ENCODE results near the gene LRP1. TPM values are rescaled to one million over a fixed set of nuclear protein-coding genes. Genes with fewer than 3 reads are reported as not detected.

LRP1 gene
- total RNA-seq, 1 experiment from 2014 or later: 58.6 TPM

GRCh38 chr12:57090924-57091637 lies 37.2 kb upstream of the LRP1 start:
- no peaks in the 10 kb centered on the region for H3K9me3 ChIP-seq (replicated peaks)
- DNase-seq: peak in 1 of 2 experiments; percentile 51
- no peak overlapping the region for H3K4me3 ChIP-seq
- H3K27ac ChIP-seq: no peak overlapping the region
- H3K36me3 ChIP-seq: peaks cover 18% of the 10 kb centered on the region
- no peaks in the 10 kb centered on the region for H3K27me3 ChIP-seq
- peaks cover 9% of the 10 kb centered on the region; the same call in 1 of the 2 replicates for H3K4me1 ChIP-seq

GRCh38 chr12:57091638-57092528 lies 36.4 kb upstream of the LRP1 start:
- no peaks in the 10 kb centered on the region for H3K27me3 ChIP-seq
- no peak overlapping the region for H3K4me3 ChIP-seq
- peak; percentile 47 to 51 for DNase-seq
- no peak overlapping the region for H3K27ac ChIP-seq
- H3K36me3 ChIP-seq: peaks cover 18% of the 10 kb centered on the region
- H3K9me3 ChIP-seq (replicated peaks): no peaks in the 10 kb centered on the region
- H3K4me1 ChIP-seq: peaks cover 5% of the 10 kb centered on the region; the same call in 1 of the 2 replicates

GRCh38 chr12:57092529-57092862 lies 35.8 kb upstream of the LRP1 start:
- Histone ChIP-seq H3K4me1 (peaks cover 5% of the 10 kb centered on the region; the same call in 1 of the 2 replicates), H3K9me3 (replicated peaks) (no peaks in the 10 kb centered on the region), H3K27me3 (no peaks in the 10 kb centered on the region), H3K4me3 (no peak overlapping the region), H3K36me3 (peaks cover 18% of the 10 kb centered on the region), H3K27ac (no peak overlapping the region)
- DNase-seq: peak in 1 of 2 experiments; percentile 52

- no peaks in the 10 kb centered on the region for H3K27me3 ChIP-seq
- H3K9me3 ChIP-seq (replicated peaks): no peaks in the 10 kb centered on the region
- no peak overlapping the region for H3K4me3 ChIP-seq
- peaks cover 18% of the 10 kb centered on the region for H3K36me3 ChIP-seq
- no peak overlapping the region for H3K27ac ChIP-seq
- peaks cover 5% of the 10 kb centered on the region; the same call in 1 of the 2 replicates for H3K4me1 ChIP-seq
- peak in 1 of 2 experiments; percentile 50 for DNase-seq
These were observed 35.3 kb upstream of the LRP1 start for GRCh38 chr12:57092876-57093414.

- Histone ChIP-seq H3K27me3 (0 out of 2 replicates have a peak, but pooled peaks cover under 1% of the 10 kb centered on the region), H3K36me3 (peaks cover 18% of the 10 kb centered on the region), H3K4me3 (peak overlapping the region; percentile 24), H3K9me3 (replicated peaks) (no peaks in the 10 kb centered on the region), H3K4me1 (peaks cover 5% of the 10 kb centered on the region; the same call in 1 of the 2 replicates), H3K27ac (no peak overlapping the region)
- peak; percentile 94 for DNase-seq
These were observed 34.7 kb upstream of the LRP1 start for GRCh38 chr12:57093415-57094207.

GRCh38 chr12:57094208-57095160 lies 33.8 kb upstream of the LRP1 start:
- Histone ChIP-seq H3K4me3 (peak overlapping the region; percentile 24), H3K36me3 (peaks cover 18% of the 10 kb centered on the region), H3K27ac (no peak overlapping the region)

GRCh38 chr12:57095440-57095839 lies 32.8 kb upstream of the LRP1 start:
- Histone ChIP-seq H3K36me3 (peaks cover 18% of the 10 kb centered on the region), H3K4me3 (no peak overlapping the region), H3K27me3 (peaks cover 10% of the 10 kb centered on the region; the same call in 1 of the 2 replicates), H3K4me1 (peaks cover 5% of the 10 kb centered on the region; the same call in 1 of the 2 replicates), H3K27ac (no peak overlapping the region), H3K9me3 (replicated peaks) (no peaks in the 10 kb centered on the region)
- peak in 1 of 2 experiments; percentile 27 for DNase-seq

More at GRCh38 chr12:57094208-57095160, 33.8 kb upstream of the LRP1 start:
- Histone ChIP-seq H3K27me3 (peaks cover 5% of the 10 kb centered on the region; the same call in 1 of the 2 replicates), H3K9me3 (replicated peaks) (no peaks in the 10 kb centered on the region), H3K4me1 (peaks cover 5% of the 10 kb centered on the region; the same call in 1 of the 2 replicates)
- DNase-seq: peak in 1 of 2 experiments; percentile 51

GRCh38 chr12:57096099-57096572 lies 32.1 kb upstream of the LRP1 start:
- Histone ChIP-seq H3K9me3 (replicated peaks) (no peaks in the 10 kb centered on the region), H3K4me3 (no peak overlapping the region), H3K27me3 (peaks cover 10% of the 10 kb centered on the region; the same call in 1 of the 2 replicates), H3K4me1 (peaks cover 5% of the 10 kb centered on the region; the same call in 1 of the 2 replicates), H3K36me3 (peaks cover 18% of the 10 kb centered on the region), H3K27ac (no peak overlapping the region)
- DNase-seq: peak in 1 of 2 experiments; percentile 56

GRCh38 chr12:57096748-57097553 lies 31.3 kb upstream of the LRP1 start:
- peaks cover 5% of the 10 kb centered on the region; the same call in 1 of the 2 replicates for H3K4me1 ChIP-seq
- H3K36me3 ChIP-seq: peaks cover 18% of the 10 kb centered on the region
- DNase-seq: peak in 1 of 2 experiments; percentile 50
- no peak overlapping the region for H3K27ac ChIP-seq
- no peak overlapping the region for H3K4me3 ChIP-seq
- H3K27me3 ChIP-seq: peaks cover 10% of the 10 kb centered on the region; the same call in 1 of the 2 replicates
- no peaks in the 10 kb centered on the region for H3K9me3 ChIP-seq (replicated peaks)

GRCh38 chr12:57097554-57097835 lies 30.8 kb upstream of the LRP1 start:
- Histone ChIP-seq H3K36me3 (peaks cover 15% of the 10 kb centered on the region), H3K27ac (no peak overlapping the region), H3K4me3 (no peak overlapping the region), H3K9me3 (replicated peaks) (no peaks in the 10 kb centered on the region), H3K4me1 (peaks cover 5% of the 10 kb centered on the region; the same call in 1 of the 2 replicates), H3K27me3 (peaks cover 10% of the 10 kb centered on the region)
- peak in 1 of 2 experiments; percentile 27 for DNase-seq

GRCh38 chr12:57098546-57098945 lies 29.7 kb upstream of the LRP1 start:
- DNase-seq: peak in 1 of 2 experiments; percentile 42
- H3K4me3 ChIP-seq: no peak overlapping the region
- H3K27ac ChIP-seq: no peak overlapping the region
- H3K4me1 ChIP-seq: peaks cover 3% of the 10 kb centered on the region; the same call in 1 of the 2 replicates
- H3K36me3 ChIP-seq: peaks cover 7% of the 10 kb centered on the region
- H3K27me3 ChIP-seq: peaks cover 10% of the 10 kb centered on the region
- H3K9me3 ChIP-seq (replicated peaks): no peaks in the 10 kb centered on the region

- H3K36me3 ChIP-seq: peaks cover 5% of the 10 kb centered on the region
- peaks cover 10% of the 10 kb centered on the region for H3K27me3 ChIP-seq
- DNase-seq: peak in 1 of 2 experiments; percentile 46
- H3K4me1 ChIP-seq: no peaks in the 10 kb centered on the region
- no peak overlapping the region for H3K27ac ChIP-seq
- no peak overlapping the region for H3K4me3 ChIP-seq
- H3K9me3 ChIP-seq (replicated peaks): no peaks in the 10 kb centered on the region
These were observed 29.1 kb upstream of the LRP1 start for GRCh38 chr12:57099047-57099714.
